GM19372 (cell line): ENCODE measurements around the gene FAM131B.

Experiments
- ATAC-seq: cut with Tn5 transposase; IDR thresholded peaks from one replicate; pipeline ENCODE4 v1.9.1; 2021; ENCODE audit warnings: mild to moderate bottlenecking, low read depth, moderate library complexity; ENCODE audit not compliant: unreplicated experiment

Gene FAM131B

GRCh38 chr7:143384148-143384547 is 21.6 kb upstream of the FAM131B start:
- no peak for ATAC-seq

GRCh38 chr7:143383642-143383957 is 21.1 kb upstream of the FAM131B start:
- ATAC-seq = no peak

GRCh38 chr7:143382791-143383641 is 20.5 kb upstream of the FAM131B start:
- no peak for ATAC-seq

DNA sequence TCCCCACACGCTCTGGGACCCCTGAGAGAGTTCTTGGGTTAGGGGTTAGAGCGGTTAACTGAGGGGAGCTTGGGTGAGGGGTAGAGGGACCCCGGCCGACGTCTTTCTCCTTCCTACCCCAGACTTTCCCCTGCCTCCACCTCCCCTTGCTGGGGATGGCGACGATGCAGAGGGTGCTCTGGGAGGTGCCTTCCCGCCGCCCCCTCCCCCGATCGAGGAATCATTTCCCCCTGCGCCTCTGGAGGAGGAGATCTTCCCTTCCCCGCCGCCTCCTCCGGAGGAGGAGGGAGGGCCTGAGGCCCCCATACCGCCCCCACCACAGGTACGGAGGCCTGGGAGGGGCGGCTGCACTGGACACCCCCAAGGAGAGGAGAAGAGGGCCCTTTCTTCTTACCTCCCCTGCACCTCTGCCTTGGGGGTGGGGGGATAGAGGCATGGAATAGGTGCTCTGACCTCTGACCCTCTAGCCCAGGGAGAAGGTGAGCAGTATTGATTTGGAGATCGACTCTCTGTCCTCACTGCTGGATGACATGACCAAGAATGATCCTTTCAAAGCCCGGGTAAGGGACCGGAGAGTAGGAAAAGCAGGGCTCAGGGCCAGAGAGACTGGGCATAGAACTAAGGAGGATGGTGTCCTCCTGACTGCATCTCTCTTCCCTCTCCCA is 19.7 kb upstream of the FAM131B start:
- no peak for ATAC-seq

GRCh38 chr7:143381427-143382125 is 19.1 kb upstream of the FAM131B start:
- ATAC-seq = peak; percentile 12

DNA sequence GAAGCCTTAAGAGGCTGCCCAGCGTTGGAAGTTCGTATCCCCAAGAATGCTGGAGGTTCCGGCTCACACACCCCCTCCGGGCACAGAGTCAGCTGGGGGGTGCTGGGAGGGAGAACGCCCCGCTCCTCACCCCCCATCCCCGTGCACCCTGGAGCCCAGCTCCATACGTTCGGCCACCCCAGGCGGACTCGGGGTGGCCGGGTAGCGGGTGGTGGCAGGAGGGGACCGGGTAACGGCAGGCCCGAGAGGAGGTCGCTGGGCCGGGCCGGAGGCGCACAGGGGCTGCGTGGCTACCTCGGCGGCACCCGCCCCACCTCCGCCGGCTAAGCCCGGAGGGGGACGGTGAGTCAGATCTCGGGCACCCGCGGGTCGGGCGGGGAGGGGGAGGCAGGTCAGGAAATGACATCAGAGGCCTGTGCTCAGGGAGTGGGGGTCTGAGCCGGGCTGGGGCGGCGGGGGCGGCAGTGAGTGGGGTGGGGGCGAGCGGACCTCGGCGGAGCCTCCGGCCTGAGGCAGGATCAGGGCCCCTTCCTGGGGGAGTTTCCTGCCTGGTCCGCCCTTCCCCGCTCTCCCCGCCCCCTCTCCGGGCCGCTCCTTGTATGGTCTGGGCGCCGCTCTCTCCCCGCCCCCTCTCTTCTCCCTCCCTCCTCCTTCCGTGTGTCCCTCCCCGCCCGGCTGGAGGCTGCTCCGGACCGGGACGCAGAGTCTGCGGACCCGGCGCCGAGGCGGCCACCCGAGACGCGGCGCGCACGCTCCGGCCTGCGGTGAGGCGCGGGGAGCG is 18.3 kb upstream of the FAM131B start, which contains the start of gene ZYX:
ZYX (plus strand) TSS at position 700 of the 781 bp plus-strand sequence. CDS start 227 bp downstream, outside the sequence.
- peak; percentile 81 for ATAC-seq

- ATAC-seq = peak; percentile 48
Observed at GRCh38 chr7:143380260-143380645, 17.7 kb upstream of the FAM131B start.

- no peak for ATAC-seq
Observed at GRCh38 chr7:143379611-143380259, 17.2 kb upstream of the FAM131B start.

DNA sequence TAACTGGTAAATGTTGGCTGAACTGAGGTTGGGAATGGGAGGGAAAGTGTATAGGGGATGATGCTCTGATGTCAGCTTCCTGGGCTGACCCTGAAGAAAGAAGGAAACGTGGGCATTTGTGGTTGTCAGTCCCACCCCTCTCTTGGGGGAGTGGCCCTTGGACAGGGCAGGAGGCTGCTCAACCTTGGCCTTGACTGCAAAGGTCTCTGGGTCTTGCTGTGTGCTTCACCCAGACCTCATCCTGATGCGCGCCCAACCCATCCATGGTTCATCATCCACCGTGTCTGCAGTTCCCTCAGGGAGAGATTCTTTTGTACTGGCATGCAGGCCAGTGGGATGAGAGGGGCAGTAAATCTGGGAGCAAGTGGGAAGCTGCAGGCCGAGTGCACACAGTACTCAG is 13.9 kb upstream of the FAM131B start:
- ATAC-seq = no peak

DNA sequence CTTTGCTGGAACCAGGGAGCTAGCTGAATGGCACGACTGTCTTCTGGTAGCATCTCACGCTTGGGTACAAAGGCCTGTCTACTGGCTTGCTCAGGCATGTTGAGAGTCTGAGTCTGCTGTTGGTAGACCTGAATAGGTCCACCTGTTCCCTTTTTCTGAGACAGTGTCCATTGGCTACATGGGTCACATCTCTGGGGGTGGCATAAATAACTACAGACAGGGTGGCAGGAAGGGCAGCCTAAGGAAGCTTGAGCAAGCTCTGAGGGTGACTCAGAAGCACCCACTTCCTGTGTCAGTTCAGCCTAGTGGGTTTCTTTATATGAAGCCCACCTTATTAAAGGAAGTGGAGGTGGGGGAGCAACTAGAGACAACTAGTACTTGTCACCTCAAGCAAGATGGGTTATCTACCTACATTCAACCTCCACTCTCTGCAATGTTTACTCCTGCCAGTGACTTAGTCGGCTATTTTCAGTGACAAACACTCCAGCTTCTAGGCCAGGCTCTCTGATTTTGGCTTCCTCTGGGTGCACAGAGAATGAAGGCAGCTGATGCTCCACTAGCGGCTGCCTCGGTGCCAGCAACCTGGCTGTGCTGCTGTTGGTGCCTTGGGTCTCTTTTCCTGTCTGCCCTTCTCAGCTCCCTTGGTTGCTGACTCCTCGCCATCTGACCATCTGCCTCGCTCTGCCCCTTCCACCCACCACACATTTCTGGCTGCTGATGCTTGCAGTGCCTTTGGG is 13.0 kb upstream of the FAM131B start:
- ATAC-seq = no peak

DNA sequence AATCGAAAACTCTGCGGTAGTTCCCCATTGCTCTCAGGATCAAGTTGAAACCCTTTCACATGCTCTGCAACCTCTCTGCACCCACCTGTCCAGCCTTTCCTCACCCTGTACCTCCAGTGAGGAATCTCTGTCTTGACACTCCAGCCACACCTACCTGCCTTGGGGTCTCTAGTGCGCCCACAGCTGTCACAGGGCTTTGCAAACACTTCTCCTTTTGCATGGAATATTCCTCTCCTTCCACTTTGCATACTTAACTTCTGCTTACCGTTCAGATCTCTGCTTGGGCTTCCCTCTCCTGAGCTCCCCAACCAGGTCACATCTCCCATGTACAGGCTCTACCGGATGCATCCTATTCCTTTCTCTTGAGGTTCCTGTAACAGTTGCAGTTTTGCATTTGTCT is 12.0 kb upstream of the FAM131B start:
- ATAC-seq = no peak

- ATAC-seq = no peak
Observed at GRCh38 chr7:143373255-143373794, 10.8 kb upstream of the FAM131B start.

- no peak for ATAC-seq
Observed at GRCh38 chr7:143372070-143372469, 9.6 kb upstream of the FAM131B start.

DNA sequence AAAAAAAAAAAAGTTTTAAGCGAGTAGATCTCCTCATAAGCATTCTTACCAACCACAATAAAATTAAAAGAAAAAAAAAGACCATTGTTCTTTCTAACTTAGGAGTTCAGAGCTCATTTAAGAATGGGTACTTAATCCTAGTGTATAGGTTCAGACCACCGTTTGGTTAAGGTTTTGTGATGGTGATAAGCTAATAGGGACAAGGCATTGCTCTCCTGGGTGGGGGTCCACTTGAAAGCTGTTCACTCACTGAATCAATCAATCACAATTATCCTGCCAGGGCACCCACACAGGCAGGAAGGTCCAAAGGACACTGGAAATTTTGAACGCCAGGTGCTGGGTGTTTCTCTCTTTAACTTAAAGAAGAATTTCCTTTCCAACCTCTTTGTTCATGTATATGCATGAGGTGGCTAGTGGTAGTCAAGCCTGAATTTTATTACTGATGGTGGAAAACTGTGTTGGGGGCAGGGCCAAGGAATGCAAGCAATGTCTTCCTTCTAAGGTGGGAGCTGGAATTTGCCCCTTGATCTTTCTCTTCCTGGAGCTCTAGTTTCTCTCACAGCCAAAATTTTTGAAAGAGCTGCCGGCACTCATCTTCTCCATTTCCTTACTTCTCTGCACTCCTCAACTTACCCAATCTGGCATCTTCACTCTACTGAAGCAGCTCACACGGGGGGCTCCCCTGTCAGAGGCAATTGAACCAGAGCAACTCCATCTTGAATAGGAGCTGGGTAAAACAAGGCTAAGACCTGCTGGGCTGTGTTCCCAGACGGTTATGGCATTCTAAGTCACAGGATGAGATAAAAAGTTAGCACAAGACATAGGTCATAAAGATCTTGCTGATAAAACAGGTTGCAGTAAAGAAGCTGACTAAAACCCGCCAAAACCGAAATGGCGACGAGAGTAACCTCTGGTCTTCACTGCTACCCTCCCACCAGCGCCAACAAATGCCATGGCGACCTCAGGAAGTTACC is 7.5 kb upstream of the FAM131B start:
- ATAC-seq = no peak

GRCh38 chr7:143368387-143368786 is 5.9 kb upstream of the FAM131B start:
- ATAC-seq = no peak

- no peak for ATAC-seq
Observed at GRCh38 chr7:143367972-143368371, 5.5 kb upstream of the FAM131B start.

DNA sequence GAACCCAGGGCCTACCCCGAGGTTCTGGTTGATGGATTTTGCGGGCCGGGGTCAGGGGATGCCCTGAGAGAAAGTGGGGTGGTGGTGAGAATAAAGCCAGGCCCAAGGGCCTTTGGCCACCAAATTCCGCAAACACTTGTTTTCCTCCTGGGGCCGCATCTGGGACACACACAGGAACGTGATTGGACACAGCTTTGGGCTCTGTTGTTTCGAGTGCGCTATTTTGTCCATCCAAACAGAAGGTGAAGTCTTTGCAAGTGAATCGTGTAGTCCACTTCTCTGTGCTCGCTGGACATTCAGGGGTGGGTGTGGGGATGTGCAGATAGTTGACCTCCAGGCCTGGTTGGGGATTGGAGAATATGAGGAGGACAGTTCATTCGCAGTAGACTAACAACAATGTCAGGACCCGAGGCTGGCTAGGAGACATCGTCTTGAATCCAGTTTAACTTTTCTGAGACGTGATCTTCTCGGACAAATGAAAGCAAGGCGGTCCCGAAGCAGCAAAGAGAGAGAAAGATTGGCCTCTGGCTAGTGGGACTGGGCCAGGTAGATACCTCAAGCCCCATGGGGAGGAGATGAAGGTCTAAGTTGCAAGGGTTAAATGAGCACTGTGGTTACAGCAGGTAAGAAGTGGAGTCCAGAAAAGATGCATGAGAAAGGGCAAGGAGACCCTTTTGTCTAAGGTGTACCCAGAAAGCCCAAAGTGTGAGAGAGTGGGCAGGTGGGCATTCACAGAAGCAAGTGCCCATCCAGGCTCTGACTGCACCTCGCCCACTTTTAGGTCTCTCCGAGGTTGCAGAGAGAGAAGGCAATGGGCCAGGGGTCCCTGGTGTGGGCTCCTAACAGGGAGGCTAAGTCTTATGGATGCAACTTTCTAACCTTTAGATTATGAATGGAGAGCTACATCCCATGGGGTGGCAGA is 764 bp upstream of the FAM131B start:
- no peak for ATAC-seq
